PC-3 (cell line): ENCODE measurements around the gene COQ8A. TPM values are rescaled to one million over a fixed set of nuclear protein-coding genes. Genes with fewer than 3 reads are reported as not detected.

ENCODE experiments used
- ATAC-seq: fragments of 200-7000 bp; cut with Tn5 transposase; 2 replicates; pipeline ENCODE4 v1.9.1; 2020; ENCODE audit warnings: mild to moderate bottlenecking, moderate library complexity
- BruUV-seq: library from RNA; stranded (reverse); fragments of 400-500 nt; replicated peaks from 2 replicates; lab custom pipeline; 2021; lab: Mats Ljungman, UMichigan
- CTCF ChIA-PET: fragments of 300-600 bp; sonication (Branson Sonifier 250); formaldehyde crosslinking; loops from one replicate; lab custom pipeline; 2022; ENCODE audit warnings: antibody characterized with exemption; lab: Charles Lee
- POLR2A ChIA-PET: fragments of 300-600 bp; sonication (Branson Sonifier 250); formaldehyde crosslinking; loops from one replicate; lab custom pipeline; 2022; ENCODE audit warnings: antibody characterized with exemption; ENCODE audit not compliant: unreplicated experiment; lab: Charles Lee
- DNase-seq: peaks from one replicate; pipeline ENCODE4 v3.0.0-alpha.2; 2015
- H2AFZ ChIP-seq: fragments of 300-600 bp; sonication (generic); 2 replicates; pipeline ENCODE4 v1.6.0; 2016; ENCODE audit warnings: antibody characterized with exemption, low read length
- H3F3A ChIP-seq: fragments of 300-600 bp; sonication (generic); one replicate; pipeline ENCODE4 v1.6.0; 2017; ENCODE audit warnings: antibody characterized with exemption, low read length, control low read depth, mild to moderate bottlenecking; ENCODE audit not compliant: unreplicated experiment
- H3K27ac ChIP-seq: fragments of 300-600 bp; sonication (generic); 2 replicates; pipeline ENCODE4 v1.5.1; 2016; ENCODE audit warnings: mild to moderate bottlenecking, low read length
- H3K27me3 ChIP-seq: fragments of 300-600 bp; sonication (generic); 2 replicates; pipeline ENCODE4 v1.6.1; 2016; ENCODE audit warnings: low read length, mixed read lengths
- H3K36me3 ChIP-seq: fragments of 300-600 bp; sonication (generic); 2 replicates; pipeline ENCODE4 v1.6.1; 2016; ENCODE audit warnings: low read depth, mixed run types, low read length, mixed read lengths
- H3K4me1 ChIP-seq: fragments of 300-600 bp; sonication (generic); 2 replicates; pipeline ENCODE4 v1.5.1; 2016; ENCODE audit warnings: low read length; ENCODE audit not compliant: insufficient read depth
- H3K4me2 ChIP-seq: fragments of 300-600 bp; sonication (generic); 2 replicates; pipeline ENCODE4 v1.6.0; 2016; ENCODE audit warnings: low read length
- H3K4me3 ChIP-seq: fragments of 300-600 bp; sonication (generic); 2 replicates; pipeline ENCODE4 v1.5.1; 2016; ENCODE audit warnings: mild to moderate bottlenecking, low read length, mixed read lengths
- H3K79me2 ChIP-seq: fragments of 300-600 bp; sonication (generic); 2 replicates; pipeline ENCODE4 v1.6.1; 2017; ENCODE audit warnings: low read length, mixed read lengths
- H3K9ac ChIP-seq: fragments of 300-600 bp; sonication (generic); 2 replicates; pipeline ENCODE4 v1.6.0; 2016; ENCODE audit warnings: mild to moderate bottlenecking, low read length
- H3K9me2 ChIP-seq: fragments of 300-600 bp; sonication (generic); replicated peaks from 2 replicates; pipeline ENCODE4 v1.6.1; 2016; ENCODE audit warnings: mixed run types, low read length, mixed read lengths
- H3K9me3 ChIP-seq: fragments of 300-600 bp; sonication (generic); 2 replicates; pipeline ENCODE4 v1.6.1; 2016; ENCODE audit warnings: low read length, mixed read lengths
- H4K20me1 ChIP-seq: fragments of 300-600 bp; sonication (generic); 2 replicates; pipeline ENCODE4 v1.6.1; 2016; ENCODE audit warnings: low read length, mixed read lengths
- EZH2 ChIP-seq: fragments of 300-600 bp; sonication (generic); IDR thresholded peaks from one replicate; pipeline ENCODE4 v1.6.1; 2017; ENCODE audit warnings: antibody characterized with exemption, mild to moderate bottlenecking, low read length; ENCODE audit not compliant: unreplicated experiment
- EZH2phosphoT487 ChIP-seq: fragments of 300-600 bp; sonication (generic); IDR thresholded peaks from 2 replicates; pipeline ENCODE4 v1.6.1; 2018; ENCODE audit warnings: mild to moderate bottlenecking, antibody characterized with exemption, low read length, borderline replicate concordance
- intact Hi-C: fragments of 100-400 bp; cut with micrococcal nuclease; formaldehyde crosslinking; loops from 2 replicates; pipeline ENCODE4 v1.9.0; 2023
- total RNA-seq: library from RNA; depleted of rRNA; stranded (reverse); fragments of >200 nt; gene quantifications from 2 replicates; pipeline ENCODE4 v1.2.3, GENCODE V29; 2014
- TF ChIP-seq, protein P1 (sequence below): fragments of 300-600 bp; sonication (generic); conservative IDR thresholded peaks from 2 replicates; pipeline ENCODE4 v1.5.1; 2017; ENCODE audit warnings: antibody characterized with exemption, low read depth, mild to moderate bottlenecking, low read length

The COQ8A gene
- total RNA-seq, 1 experiment from 2014 or later, result 67.0 TPM

DNA sequence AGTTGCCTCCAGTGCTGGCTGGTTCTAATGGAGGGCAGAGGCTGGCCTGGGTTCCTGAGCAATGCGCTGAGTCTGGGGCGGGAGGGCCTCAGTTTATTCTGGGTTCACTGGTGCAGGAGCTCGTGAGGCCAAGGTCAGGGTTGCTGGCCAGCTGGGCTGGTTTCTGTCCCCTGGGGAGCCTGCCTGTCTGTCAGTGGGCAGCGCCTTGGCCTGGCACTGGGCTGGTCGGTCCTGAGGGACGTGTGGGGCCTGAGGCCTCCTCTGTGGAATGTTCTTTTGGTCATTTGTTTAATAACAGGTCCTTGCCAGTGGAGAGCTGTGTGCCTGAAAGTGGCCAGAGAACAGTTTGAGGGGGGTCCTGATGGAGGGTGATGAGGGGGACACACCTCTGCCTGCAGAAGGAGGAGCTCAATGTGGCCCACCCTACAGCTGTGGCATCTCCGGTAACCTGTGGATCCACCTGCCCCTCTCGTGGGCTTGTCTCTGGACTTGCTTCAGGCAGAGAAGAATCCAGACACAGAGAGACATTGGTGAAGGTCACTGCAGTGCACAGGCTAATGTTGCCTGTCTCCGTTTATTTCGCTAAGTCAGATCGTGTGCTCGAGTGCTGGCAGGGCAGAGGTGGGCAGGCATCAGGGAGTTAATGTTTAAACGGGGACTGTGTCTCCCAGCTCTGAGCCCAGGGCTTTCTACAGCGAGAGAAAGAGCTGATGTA lies 34.6 kb downstream of the COQ8A start:
- Histone ChIP-seq H3K9me2 (no peaks in the 10 kb centered on the region), H3F3A (no peaks in the 10 kb centered on the region), H4K20me1 (no peaks in the 10 kb centered on the region), H3K9ac (no peak overlapping the region), H3K4me1 (no peaks in the 10 kb centered on the region), H3K4me3 (no peak overlapping the region), H2AFZ (no peak overlapping the region), H3K4me2 (no peak overlapping the region), H3K27me3 (no peaks in the 10 kb centered on the region), H3K79me2 (no peaks in the 10 kb centered on the region), H3K36me3 (peaks cover 17% of the 10 kb centered on the region), H3K27ac (no peak overlapping the region), H3K9me3 (no peaks in the 10 kb centered on the region)
- no TSS peak for BruUV-seq
- DNase-seq, result no peak
- TF ChIP-seq EZH2 (no peak), EZH2phosphoT487 (no peak)
- TF ChIP-seq, protein P1, sequence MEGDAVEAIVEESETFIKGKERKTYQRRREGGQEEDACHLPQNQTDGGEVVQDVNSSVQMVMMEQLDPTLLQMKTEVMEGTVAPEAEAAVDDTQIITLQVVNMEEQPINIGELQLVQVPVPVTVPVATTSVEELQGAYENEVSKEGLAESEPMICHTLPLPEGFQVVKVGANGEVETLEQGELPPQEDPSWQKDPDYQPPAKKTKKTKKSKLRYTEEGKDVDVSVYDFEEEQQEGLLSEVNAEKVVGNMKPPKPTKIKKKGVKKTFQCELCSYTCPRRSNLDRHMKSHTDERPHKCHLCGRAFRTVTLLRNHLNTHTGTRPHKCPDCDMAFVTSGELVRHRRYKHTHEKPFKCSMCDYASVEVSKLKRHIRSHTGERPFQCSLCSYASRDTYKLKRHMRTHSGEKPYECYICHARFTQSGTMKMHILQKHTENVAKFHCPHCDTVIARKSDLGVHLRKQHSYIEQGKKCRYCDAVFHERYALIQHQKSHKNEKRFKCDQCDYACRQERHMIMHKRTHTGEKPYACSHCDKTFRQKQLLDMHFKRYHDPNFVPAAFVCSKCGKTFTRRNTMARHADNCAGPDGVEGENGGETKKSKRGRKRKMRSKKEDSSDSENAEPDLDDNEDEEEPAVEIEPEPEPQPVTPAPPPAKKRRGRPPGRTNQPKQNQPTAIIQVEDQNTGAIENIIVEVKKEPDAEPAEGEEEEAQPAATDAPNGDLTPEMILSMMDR, result no peak
- intact Hi-C loops, result no loop called here
- no peak for ATAC-seq
- POLR2A ChIA-PET, result no interaction called here
- CTCF ChIA-PET, result no interaction called here

GRCh38 chr1:226975259-226976250 lies 35.5 kb downstream of the COQ8A start:
- H3K27me3 ChIP-seq, result no peaks in the 10 kb centered on the region
- no peaks in the 10 kb centered on the region for H3K9me2 ChIP-seq
- H3F3A ChIP-seq, result no peaks in the 10 kb centered on the region
- POLR2A ChIA-PET, result no interaction called here
- no peaks in the 10 kb centered on the region for H3K79me2 ChIP-seq
- no peak for TF ChIP-seq EZH2
- TF ChIP-seq EZH2phosphoT487, result no peak
- TF ChIP-seq, protein P1, result no peak
- no peaks in the 10 kb centered on the region for H3K4me1 ChIP-seq
- no peak overlapping the region for H3K9ac ChIP-seq
- no peak overlapping the region for H3K4me2 ChIP-seq
- intact Hi-C loops, result no loop called here
- H3K9me3 ChIP-seq, result no peaks in the 10 kb centered on the region
- ATAC-seq (no peak), DNase-seq (no peak)
- H2AFZ ChIP-seq, result no peak overlapping the region
- no peak overlapping the region for H3K4me3 ChIP-seq
- H3K27ac ChIP-seq, result no peak overlapping the region
- CTCF ChIA-PET, result no interaction called here
- BruUV-seq, result no TSS peak
- peaks cover 11% of the 10 kb centered on the region for H3K36me3 ChIP-seq
- H4K20me1 ChIP-seq, result no peaks in the 10 kb centered on the region
